ENCODE measurements around the gene C4B. TPM values are rescaled to one million over a fixed set of nuclear protein-coding genes. Genes with fewer than 3 reads are reported as not detected.

C4B gene
- total RNA-seq, 1 experiment from 2014 or later = 3.7 TPM

DNA sequence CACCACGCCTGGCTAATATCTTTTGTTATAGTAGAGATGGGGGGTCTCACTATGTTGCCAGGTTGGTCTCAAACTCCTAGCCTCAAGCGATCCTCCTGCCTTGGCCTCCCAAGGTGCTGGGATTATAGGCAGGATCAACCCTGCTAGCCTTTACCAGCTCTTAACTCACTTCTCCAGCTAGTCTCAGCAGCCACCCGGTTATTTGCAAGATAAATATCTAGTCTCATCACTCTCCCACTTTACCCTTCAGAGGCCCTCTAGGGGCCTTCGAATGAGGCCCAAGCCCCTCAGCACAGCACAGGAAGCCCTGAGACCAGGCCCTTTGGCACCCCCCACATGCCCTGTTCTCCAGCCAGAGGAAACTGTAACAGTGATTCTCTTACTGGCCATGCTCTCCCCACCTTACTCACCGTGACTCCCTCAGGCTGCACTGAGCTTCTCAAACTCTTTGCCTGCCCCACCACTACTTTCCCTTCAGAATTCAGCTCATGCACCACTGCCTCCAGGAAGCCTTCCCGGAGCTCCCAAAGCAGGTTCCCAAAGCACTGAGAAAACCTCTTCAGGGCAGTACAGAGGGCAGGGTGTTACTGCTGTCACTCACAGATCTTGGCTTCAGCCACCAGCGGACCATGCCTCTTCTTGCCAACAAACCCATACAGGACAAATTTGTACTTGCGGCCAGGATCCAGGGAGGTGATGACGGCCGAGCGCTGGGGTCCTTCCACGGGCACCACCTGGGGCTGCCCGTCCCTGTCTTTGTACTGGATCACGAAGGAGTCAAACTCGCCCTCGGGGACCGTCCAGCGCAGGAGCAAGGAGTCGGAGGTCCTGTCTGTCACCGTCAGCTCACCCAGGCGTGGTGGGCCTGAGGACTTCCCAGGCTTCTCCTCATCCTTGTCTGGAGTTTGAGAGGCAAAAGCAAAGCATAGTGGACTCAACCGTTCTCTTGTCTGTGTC is 69.5 kb downstream of the C4B start:
- TF ChIP-seq MXD4 (CRISPR knock-in tag; IDR thresholded peaks at IDR 0.05; ENCODE audit: borderline replicate concordance) (no peak), SOX15 (CRISPR knock-in tag; IDR thresholded peaks at IDR 0.05) (no peak), ZNF317 (CRISPR knock-in tag; IDR thresholded peaks at IDR 0.05; ENCODE audit: borderline replicate concordance, low read depth) (no peak), NR1H2 (CRISPR knock-in tag; IDR thresholded peaks at IDR 0.05) (no peak)
- Mint-ChIP-seq H3K36me3 (no peaks in the 10 kb centered on the region), H3K4me3 (no peak overlapping the region), H3K27ac (no peak overlapping the region), H3K9me3 (no peaks in the 10 kb centered on the region), H3K4me1 (peaks cover 16% of the 10 kb centered on the region), H3K27me3 (ENCODE audit: low read depth) (peaks cover 13% of the 10 kb centered on the region)
- ChIA-PET CTCF (no interaction called here), POLR2A (no interaction called here)
- ATAC-seq (no peak), DNase-seq (ENCODE audit: low spot score) (no peak)

DNA sequence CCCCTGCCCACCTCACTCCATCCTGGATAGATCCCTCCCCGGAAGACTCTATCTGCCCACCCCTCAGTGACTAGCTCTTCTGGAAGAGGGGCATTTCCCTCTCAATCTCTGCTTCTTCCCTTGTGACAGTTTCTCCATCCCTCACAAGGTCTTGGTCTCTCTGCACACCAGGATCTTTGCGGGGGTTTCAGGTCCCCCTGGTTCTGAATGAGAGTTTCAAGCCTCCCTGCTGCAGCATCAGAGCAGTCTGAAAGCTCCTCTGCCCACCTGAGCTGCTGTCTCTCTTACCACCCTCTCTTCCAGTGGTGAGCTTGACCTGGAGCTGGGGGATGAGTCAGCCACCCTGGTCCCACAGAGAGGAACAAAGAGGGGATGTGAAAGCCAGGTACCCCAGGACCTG is 70.2 kb downstream of the C4B start:
- H3K4me1 Mint-ChIP-seq = peaks cover 16% of the 10 kb centered on the region
- POLR2A ChIA-PET = no interaction called here
- CTCF ChIA-PET = interaction anchor here (0.6 kb wide), 1 partner anchor 532 kb away, joined by 3 read pairs; no protein-coding TSS in a partner anchor
- TF ChIP-seq ZNF416 (CRISPR knock-in tag; IDR thresholded peaks at IDR 0.05) (no peak), RORB (CRISPR knock-in tag; IDR thresholded peaks at IDR 0.05) (no peak), MYBL2 (CRISPR knock-in tag; IDR thresholded peaks at IDR 0.05) (no peak), GABPB1 (CRISPR knock-in tag; IDR thresholded peaks at IDR 0.05) (no peak), ZNF219 (CRISPR knock-in tag; IDR thresholded peaks at IDR 0.05; ENCODE audit: borderline replicate concordance) (no peak), ZNF138 (CRISPR knock-in tag; conservative IDR thresholded peaks at IDR 0.05) (no peak), ZNF263 (CRISPR knock-in tag; IDR thresholded peaks at IDR 0.05; ENCODE audit: low read depth) (no peak), TEAD4 (CRISPR knock-in tag; IDR thresholded peaks at IDR 0.05) (no peak), HMGA2 (CRISPR knock-in tag; IDR thresholded peaks at IDR 0.05) (no peak)
- TF ChIP-seq, protein P1, sequence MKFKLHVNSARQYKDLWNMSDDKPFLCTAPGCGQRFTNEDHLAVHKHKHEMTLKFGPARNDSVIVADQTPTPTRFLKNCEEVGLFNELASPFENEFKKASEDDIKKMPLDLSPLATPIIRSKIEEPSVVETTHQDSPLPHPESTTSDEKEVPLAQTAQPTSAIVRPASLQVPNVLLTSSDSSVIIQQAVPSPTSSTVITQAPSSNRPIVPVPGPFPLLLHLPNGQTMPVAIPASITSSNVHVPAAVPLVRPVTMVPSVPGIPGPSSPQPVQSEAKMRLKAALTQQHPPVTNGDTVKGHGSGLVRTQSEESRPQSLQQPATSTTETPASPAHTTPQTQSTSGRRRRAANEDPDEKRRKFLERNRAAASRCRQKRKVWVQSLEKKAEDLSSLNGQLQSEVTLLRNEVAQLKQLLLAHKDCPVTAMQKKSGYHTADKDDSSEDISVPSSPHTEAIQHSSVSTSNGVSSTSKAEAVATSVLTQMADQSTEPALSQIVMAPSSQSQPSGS (CRISPR knock-in tag; IDR thresholded peaks at IDR 0.05; ENCODE audit: borderline replicate concordance, low read depth) = no peak
- TF ChIP-seq, protein P2, sequence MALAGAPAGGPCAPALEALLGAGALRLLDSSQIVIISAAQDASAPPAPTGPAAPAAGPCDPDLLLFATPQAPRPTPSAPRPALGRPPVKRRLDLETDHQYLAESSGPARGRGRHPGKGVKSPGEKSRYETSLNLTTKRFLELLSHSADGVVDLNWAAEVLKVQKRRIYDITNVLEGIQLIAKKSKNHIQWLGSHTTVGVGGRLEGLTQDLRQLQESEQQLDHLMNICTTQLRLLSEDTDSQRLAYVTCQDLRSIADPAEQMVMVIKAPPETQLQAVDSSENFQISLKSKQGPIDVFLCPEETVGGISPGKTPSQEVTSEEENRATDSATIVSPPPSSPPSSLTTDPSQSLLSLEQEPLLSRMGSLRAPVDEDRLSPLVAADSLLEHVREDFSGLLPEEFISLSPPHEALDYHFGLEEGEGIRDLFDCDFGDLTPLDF (CRISPR knock-in tag; IDR thresholded peaks at IDR 0.05) = no peak
- TF ChIP-seq, protein P3, sequence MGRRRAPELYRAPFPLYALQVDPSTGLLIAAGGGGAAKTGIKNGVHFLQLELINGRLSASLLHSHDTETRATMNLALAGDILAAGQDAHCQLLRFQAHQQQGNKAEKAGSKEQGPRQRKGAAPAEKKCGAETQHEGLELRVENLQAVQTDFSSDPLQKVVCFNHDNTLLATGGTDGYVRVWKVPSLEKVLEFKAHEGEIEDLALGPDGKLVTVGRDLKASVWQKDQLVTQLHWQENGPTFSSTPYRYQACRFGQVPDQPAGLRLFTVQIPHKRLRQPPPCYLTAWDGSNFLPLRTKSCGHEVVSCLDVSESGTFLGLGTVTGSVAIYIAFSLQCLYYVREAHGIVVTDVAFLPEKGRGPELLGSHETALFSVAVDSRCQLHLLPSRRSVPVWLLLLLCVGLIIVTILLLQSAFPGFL (CRISPR knock-in tag; IDR thresholded peaks at IDR 0.05; ENCODE audit: borderline replicate concordance) = no peak
- TF ChIP-seq, protein P4, sequence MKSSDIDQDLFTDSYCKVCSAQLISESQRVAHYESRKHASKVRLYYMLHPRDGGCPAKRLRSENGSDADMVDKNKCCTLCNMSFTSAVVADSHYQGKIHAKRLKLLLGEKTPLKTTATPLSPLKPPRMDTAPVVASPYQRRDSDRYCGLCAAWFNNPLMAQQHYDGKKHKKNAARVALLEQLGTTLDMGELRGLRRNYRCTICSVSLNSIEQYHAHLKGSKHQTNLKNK (CRISPR knock-in tag; IDR thresholded peaks at IDR 0.05) = no peak
- TF ChIP-seq, protein P5, sequence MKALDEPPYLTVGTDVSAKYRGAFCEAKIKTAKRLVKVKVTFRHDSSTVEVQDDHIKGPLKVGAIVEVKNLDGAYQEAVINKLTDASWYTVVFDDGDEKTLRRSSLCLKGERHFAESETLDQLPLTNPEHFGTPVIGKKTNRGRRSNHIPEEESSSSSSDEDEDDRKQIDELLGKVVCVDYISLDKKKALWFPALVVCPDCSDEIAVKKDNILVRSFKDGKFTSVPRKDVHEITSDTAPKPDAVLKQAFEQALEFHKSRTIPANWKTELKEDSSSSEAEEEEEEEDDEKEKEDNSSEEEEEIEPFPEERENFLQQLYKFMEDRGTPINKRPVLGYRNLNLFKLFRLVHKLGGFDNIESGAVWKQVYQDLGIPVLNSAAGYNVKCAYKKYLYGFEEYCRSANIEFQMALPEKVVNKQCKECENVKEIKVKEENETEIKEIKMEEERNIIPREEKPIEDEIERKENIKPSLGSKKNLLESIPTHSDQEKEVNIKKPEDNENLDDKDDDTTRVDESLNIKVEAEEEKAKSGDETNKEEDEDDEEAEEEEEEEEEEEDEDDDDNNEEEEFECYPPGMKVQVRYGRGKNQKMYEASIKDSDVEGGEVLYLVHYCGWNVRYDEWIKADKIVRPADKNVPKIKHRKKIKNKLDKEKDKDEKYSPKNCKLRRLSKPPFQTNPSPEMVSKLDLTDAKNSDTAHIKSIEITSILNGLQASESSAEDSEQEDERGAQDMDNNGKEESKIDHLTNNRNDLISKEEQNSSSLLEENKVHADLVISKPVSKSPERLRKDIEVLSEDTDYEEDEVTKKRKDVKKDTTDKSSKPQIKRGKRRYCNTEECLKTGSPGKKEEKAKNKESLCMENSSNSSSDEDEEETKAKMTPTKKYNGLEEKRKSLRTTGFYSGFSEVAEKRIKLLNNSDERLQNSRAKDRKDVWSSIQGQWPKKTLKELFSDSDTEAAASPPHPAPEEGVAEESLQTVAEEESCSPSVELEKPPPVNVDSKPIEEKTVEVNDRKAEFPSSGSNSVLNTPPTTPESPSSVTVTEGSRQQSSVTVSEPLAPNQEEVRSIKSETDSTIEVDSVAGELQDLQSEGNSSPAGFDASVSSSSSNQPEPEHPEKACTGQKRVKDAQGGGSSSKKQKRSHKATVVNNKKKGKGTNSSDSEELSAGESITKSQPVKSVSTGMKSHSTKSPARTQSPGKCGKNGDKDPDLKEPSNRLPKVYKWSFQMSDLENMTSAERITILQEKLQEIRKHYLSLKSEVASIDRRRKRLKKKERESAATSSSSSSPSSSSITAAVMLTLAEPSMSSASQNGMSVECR (CRISPR knock-in tag; IDR thresholded peaks at IDR 0.05; ENCODE audit: borderline replicate concordance) = no peak
- no peaks in the 10 kb centered on the region for H3K9me3 Mint-ChIP-seq
- DNase-seq (ENCODE audit: low spot score) (no peak), ATAC-seq (no peak)
- peaks cover 13% of the 10 kb centered on the region for H3K27me3 Mint-ChIP-seq (ENCODE audit: low read depth)
- H3K36me3 Mint-ChIP-seq = no peaks in the 10 kb centered on the region
- no peak overlapping the region for H3K4me3 Mint-ChIP-seq
- H3K27ac Mint-ChIP-seq = no peak overlapping the region

Data from WTC11 (cell line).